NCI-H460 (cell line): ENCODE data around the gene FAM120C. TPM values are rescaled to one million over a fixed set of nuclear protein-coding genes. Genes with fewer than 3 reads are reported as not detected.
A peak's percentile ranks its signal among the peaks of the same experiment; 100 is the strongest.

Experiments
- DNase-seq: peaks from one replicate; pipeline ENCODE4 v3.0.0-alpha.2; 2016; ENCODE audit warnings: low read depth; ENCODE audit errors: extremely low read depth
- total RNA-seq: library from RNA; depleted of rRNA; stranded (reverse); fragments of >200 nt; shearing (Covaris generic); gene quantifications from 2 replicates; pipeline ENCODE4 v1.2.3, GENCODE V29; 2014

The FAM120C gene
- total RNA-seq, 1 experiment from 2014 or later, result 11.2 TPM

- DNase-seq, result no peak
These were observed 16.1 kb downstream of the FAM120C start for GRCh38 chrX:54166915-54167314.

GRCh38 chrX:54157561-54157960 lies 25.5 kb downstream of the FAM120C start:
- no peak for DNase-seq

- DNase-seq, result no peak
These were observed 48.8 kb downstream of the FAM120C start for GRCh38 chrX:54134269-54134668.

GRCh38 chrX:54116391-54116790 lies 66.7 kb downstream of the FAM120C start:
- no peak for DNase-seq

GRCh38 chrX:54093571-54093970 lies 89.5 kb downstream of the FAM120C start:
- no peak for DNase-seq

- no peak for DNase-seq
These were observed 89.9 kb downstream of the FAM120C start for GRCh38 chrX:54093159-54093558.

GRCh38 chrX:54090880-54091279 lies 92.2 kb downstream of the FAM120C start:
- no peak for DNase-seq

GRCh38 chrX:54089191-54089590 lies 93.9 kb downstream of the FAM120C start:
- DNase-seq, result no peak

- no peak for DNase-seq
These were observed 95.4 kb downstream of the FAM120C start for GRCh38 chrX:54087661-54088060.

- DNase-seq, result no peak
These were observed 97.4 kb downstream of the FAM120C start for GRCh38 chrX:54085666-54086065.

- DNase-seq, result peak; percentile 17
These were observed 106.2 kb downstream of the FAM120C start for GRCh38 chrX:54076903-54077302.

- DNase-seq, result no peak
These were observed 108.2 kb downstream of the FAM120C start for GRCh38 chrX:54074826-54075225.

- no peak for DNase-seq
These were observed 115.3 kb downstream of the FAM120C start for GRCh38 chrX:54067766-54068165.

- no peak for DNase-seq
These were observed 116.2 kb downstream of the FAM120C start for GRCh38 chrX:54066841-54067240.

- no peak for DNase-seq
These were observed 118.5 kb downstream of the FAM120C start for GRCh38 chrX:54064564-54064963.

- no peak for DNase-seq
These were observed 119.7 kb downstream of the FAM120C start for GRCh38 chrX:54063361-54063760.

GRCh38 chrX:54049801-54050200 lies 133.3 kb downstream of the FAM120C start:
- DNase-seq, result no peak

GRCh38 chrX:54048412-54048811 lies 134.6 kb downstream of the FAM120C start:
- DNase-seq, result no peak

GRCh38 chrX:54045563-54046228 lies 137.4 kb downstream of the FAM120C start:
- no peak for DNase-seq

- DNase-seq, result no peak
These were observed 138.1 kb downstream of the FAM120C start for GRCh38 chrX:54044877-54045338.

GRCh38 chrX:54044126-54044876 lies 138.8 kb downstream of the FAM120C start, which contains the start of gene PHF8:
PHF8 (minus strand) TSS chrX:54044473; CDS start chrX:54042728, 1,745 bp downstream.
- DNase-seq, result peak; percentile 92

- DNase-seq, result peak; percentile 28
These were observed 139.4 kb downstream of the FAM120C start for GRCh38 chrX:54043541-54044125.
